HG02798 (cell line): ENCODE measurements around the gene SAMD5.

Experiments used
- ATAC-seq: cut with Tn5 transposase; IDR thresholded peaks from one replicate; pipeline ENCODE4 v1.9.1; 2021; ENCODE audit warnings: mild to moderate bottlenecking; ENCODE audit not compliant: unreplicated experiment, poor library complexity

SAMD5 gene

DNA sequence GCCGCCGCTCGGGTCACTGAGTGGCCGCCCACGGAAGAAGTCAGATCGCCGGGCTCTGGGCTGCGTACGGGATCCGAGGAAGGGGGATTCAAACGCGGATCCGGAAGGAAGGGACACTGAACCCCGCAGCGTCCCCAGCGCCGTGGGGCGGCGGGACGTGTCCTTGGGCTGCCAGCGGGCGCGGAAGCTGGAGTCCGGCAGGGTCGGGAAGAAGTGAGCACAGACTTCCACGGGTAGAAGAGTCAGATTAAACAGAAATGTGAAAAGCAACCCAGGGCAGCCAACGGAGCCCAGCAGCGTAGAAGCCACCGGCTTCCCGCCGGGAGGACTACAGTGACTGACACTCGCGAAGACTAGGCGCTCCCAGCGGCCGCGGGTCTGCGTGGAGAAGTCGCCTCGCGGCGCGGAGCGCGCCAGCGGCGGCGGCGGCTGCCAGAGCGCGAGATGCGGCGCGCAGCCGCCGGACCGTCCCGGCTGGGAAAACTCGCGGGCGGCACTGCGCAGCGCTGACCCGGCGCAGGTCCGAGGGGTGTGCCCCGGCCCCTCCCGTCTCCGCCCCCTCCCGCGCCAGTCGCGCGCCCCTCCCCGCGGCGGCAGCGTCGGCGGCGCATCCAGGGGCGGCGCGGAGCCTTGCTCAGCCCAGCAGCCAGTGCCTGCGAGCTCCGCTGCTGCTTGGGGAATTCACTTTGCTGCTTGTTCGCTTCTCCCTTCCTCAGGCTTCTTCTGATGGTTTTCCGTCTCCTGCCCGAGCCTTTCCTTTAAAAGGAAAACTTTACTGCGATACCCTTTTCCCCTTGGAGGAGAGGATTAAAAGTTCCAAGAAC, at the start of gene SAMD5:
Gene SAMD5 (plus strand): TSS at position 649 of the 824 bp plus-strand sequence. CDS start 239 bp downstream, outside the sequence.
- ATAC-seq, result peak; percentile 75

- ATAC-seq, result no peak
Observed at GRCh38 chr6:147459780-147460179, 48.7 kb upstream of the SAMD5 start.

GRCh38 chr6:147463651-147464050, 44.8 kb upstream of the SAMD5 start:
- no peak for ATAC-seq

DNA sequence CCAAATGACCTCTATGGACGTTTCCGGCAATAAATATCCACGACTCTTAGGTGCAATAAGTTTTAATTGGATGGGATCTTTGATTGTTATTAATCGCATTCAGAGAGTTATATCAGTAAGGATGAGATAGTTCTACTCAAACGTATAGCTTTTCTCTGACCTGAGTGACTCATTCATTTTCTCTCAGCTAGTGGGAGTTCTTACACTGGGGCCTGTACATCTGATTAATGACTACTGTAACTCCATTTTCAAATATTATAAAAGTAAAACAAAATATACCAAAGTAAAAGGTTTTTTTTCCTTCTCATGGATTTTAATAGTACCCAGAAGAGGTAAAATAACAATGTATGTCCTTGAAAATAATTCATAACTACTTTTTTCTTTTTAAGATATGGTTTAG, 41.1 kb upstream of the SAMD5 start:
- ATAC-seq, result no peak

- ATAC-seq, result no peak
Observed at GRCh38 chr6:147467886-147468285, 40.6 kb upstream of the SAMD5 start.

GRCh38 chr6:147468634-147469033, 39.9 kb upstream of the SAMD5 start:
- no peak for ATAC-seq

- no peak for ATAC-seq
Observed at GRCh38 chr6:147479857-147480256, 28.6 kb upstream of the SAMD5 start.

- no peak for ATAC-seq
Observed at GRCh38 chr6:147486683-147487082, 21.8 kb upstream of the SAMD5 start.

GRCh38 chr6:147497472-147497871, 11.0 kb upstream of the SAMD5 start:
- ATAC-seq, result no peak

DNA sequence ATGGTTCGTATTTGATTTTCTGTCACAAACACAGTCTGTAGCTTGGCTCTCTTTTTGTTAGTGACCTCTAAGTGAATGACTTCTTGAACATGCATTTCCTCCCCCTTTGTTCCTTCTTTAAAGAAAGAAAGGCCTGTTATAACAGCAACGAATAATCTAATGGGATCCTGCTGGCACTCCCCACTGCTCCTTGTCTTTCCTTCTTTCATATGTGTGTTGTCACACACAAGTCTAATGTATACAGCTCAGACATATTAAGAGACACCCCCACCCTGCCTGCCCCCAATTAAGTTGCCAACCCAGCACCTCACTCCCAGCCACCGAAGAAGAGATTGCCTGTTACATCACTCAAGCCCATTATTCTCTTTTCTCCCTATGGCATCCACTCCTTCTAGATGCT, 4.9 kb upstream of the SAMD5 start:
- ATAC-seq, result no peak

DNA sequence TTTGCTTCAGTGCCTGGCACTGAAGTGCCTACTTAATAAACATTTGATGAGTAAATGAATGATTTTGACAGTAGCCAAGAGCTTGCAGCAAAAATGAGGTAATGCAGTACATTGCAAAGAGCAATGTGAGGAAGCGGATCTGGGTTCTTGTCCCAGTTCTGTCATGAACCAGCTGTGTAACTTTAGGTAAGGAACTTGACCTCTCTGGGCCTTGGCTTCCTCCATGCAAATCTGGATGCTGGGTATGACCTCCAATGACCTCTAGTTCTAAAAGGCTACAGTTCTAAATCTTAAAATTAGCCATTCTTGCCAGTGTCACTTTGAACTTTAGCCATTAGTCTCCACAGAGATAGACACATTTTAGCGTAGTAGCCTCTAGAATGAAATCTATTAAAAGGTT, 3.6 kb upstream of the SAMD5 start:
- no peak for ATAC-seq

DNA sequence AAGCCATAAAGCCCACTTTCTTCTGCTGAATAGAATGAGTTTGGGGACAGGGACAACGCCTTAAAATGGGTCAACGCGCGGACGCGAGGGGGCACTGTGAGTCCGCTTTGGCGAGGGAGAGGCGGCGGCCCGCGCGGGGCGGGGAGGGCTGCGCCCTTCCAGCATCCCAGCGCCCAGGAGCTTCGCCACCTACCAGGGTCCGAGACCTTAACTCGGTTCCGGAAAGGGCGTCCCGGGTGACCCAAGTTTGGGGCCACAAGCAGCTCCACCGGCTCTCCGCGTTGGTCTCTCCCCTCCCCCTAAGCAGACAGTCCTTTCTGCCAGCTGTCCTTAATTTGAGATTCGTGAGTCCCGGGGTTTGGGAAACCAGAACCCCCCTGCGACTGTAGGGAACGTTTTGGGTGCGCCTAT, 1.8 kb upstream of the SAMD5 start:
- peak; percentile 51 for ATAC-seq

GRCh38 chr6:147507162-147508041, 1.1 kb upstream of the SAMD5 start:
- peak; percentile 0 for ATAC-seq

DNA sequence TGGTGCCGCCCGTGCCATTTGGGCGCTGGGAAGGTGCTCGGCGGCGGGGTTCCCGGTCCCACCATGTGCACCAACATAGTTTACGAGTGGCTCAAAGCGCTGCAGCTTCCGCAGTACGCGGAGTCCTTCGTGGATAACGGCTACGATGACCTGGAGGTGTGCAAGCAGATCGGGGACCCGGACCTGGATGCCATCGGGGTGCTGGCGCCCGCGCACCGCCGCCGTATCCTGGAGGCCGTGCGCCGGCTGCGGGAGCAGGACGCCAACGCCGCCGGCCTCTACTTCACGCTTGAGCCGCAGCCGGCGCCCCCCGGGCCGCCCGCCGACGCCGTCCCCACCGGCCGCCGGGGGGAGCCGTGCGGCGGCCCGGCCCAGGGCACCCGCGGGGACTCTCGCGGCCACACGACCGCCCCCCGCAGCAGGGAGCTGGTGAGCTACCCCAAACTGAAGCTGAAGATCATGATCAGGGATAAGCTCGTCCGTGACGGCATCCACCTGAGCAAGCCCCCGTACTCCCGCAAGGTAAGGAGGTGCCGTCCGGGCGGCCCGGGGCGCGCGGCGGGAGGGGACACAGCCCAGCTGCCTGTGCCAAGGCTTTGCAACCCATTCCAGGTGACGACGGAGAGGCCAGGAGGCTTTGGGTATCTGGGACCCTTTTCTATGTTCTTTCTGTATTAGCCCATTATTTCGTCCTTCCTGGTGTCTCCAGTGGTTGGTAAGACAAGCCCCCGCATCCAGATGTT, 547 bp downstream of the SAMD5 start:
- ATAC-seq, result peak; percentile 19

GRCh38 chr6:147509891-147510290, 1.4 kb downstream of the SAMD5 start:
- ATAC-seq, result no peak

GRCh38 chr6:147510929-147511590, 2.6 kb downstream of the SAMD5 start:
- no peak for ATAC-seq

DNA sequence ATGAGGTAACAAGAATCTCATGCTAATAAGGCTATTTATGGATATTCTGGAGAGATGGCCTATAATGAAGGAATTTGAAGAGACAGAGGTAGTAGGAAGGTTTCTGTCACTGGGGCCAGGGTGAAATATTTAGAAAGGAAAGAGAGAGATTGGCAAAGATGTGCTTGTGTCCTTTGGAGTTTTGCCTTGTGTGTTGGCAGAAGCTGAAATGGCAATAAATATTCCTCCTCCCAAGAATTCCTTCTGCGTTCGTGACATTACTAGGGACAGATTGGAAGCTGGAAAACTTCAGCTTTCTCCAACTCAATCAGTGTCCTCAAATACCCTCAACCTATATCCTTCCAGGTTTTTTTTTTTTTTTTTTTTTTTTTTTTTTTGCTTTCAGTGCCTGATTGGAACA, 6.3 kb downstream of the SAMD5 start:
- no peak for ATAC-seq

GRCh38 chr6:147515327-147515726, 6.8 kb downstream of the SAMD5 start:
- no peak for ATAC-seq

DNA sequence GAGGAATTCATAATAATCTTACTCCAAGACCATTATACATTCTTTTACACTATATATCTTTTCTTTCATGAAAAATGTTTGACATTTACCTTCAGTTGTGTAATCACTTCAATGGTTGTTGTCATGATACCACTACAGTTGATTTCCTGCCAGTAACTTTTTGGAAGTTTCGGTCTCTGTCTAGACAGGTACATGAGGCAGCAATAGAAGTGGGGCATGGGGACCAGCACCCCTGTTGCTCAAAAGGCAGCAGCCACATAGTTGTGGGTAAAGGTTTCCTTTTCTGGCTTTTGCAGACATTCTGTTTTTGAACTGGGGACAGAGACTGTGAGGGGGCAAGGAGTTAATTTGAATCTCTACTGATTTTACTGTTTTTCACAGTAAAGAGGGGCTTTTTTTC, 14.1 kb downstream of the SAMD5 start:
- ATAC-seq, result no peak

DNA sequence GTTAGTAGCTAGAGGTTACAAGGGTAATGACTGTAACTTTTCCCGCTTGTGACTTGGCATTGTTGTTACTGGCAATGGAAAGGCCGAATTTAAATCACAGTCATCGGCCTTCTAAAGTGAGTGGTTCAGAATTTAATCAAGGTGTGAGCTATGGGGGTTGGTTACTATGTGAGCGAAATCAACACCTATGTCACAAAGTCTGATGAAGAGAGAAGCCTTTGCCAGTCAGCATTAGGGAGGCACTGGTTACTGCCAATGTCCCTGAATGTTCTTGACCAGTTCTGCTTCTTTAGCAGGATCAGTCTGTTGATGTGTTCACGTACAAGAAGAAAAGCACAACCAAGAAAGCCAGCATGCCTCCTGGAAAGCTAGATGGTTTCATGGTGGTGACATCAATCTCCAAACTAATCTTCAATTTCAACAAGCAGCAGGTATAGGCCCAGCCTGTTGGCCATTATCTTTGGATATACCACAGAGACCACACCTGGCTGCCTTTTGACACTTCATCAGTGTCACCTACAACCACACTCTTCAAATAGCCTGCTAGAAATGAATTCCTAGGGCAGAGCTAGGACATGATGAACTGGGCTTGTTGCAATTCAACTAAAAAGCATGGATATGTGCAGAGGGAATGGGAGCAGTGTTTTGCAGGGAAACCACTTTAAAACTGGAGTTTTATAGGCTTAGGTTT, 17.2 kb downstream of the SAMD5 start:
- ATAC-seq, result no peak
